Heart left ventricle (tissue), 16 donors: ENCODE data around the gene VAT1L. TPM values are rescaled to one million over a fixed set of nuclear protein-coding genes. Genes with fewer than 3 reads are reported as not detected.

Experiments used
- ATAC-seq, 4 donors: fragments of 200-7000 bp; cut with Tn5 transposase; one replicate each; pipeline ENCODE4 v1.9.1; 2020 to 2022; ENCODE audit warnings: moderate library complexity in 4 of 4, mild to moderate bottlenecking in 3 of 4, moderate number of reproducible peaks in 1 of 4
- DNase-seq, 5 donors: peaks; one replicate each; pipeline ENCODE4 v3.0.0-alpha.2; 2020
- H3K27ac ChIP-seq, 12 donors: fragments of 200-600 bp; sonication (generic) in 4 of 12; one replicate each; pipeline versions ENCODE4 v1.5.0 to v1.8.0; 2016 to 2022; ENCODE audit warnings: mild to moderate bottlenecking in 2 of 12
- H3K27me3 ChIP-seq, 9 donors: fragments of 200-600 bp; sonication (generic) in 2 of 9; one replicate each; pipeline versions ENCODE4 v1.5.1 to v1.8.0; 2016 to 2022; ENCODE audit warnings: mild to moderate bottlenecking in 3 of 9
- H3K36me3 ChIP-seq, 9 donors: fragments of 200-600 bp; sonication (generic) in 2 of 9; one replicate each; pipeline versions ENCODE4 v1.5.0 to v1.8.0; 2018 to 2022; ENCODE audit warnings: mild to moderate bottlenecking in 2 of 9
- H3K4me1 ChIP-seq, 12 donors: fragments of 200-600 bp; sonication (generic) in 4 of 12; one replicate each; pipeline versions ENCODE4 v1.5.0 to v1.8.0; 2016 to 2022; ENCODE audit warnings: mild to moderate bottlenecking in 3 of 12
- H3K4me3 ChIP-seq, 12 donors: fragments of 200-600 bp; sonication (generic) in 4 of 12; one replicate each; pipeline versions ENCODE4 v1.5.0 to v1.8.0; 2017 to 2022; ENCODE audit warnings: mild to moderate bottlenecking in 9 of 12, moderate library complexity in 4 of 12
- H3K9me3 ChIP-seq, 12 donors: fragments of 200-600 bp; sonication (generic) in 4 of 12; one replicate each; pipeline versions ENCODE4 v1.5.0 to v1.8.0; 2016 to 2022; ENCODE audit warnings: mild to moderate bottlenecking in 1 of 12
- POLR2A ChIP-seq, 2 donors: fragments of 450-650 bp; IDR thresholded peaks; one replicate each; pipeline ENCODE4 v1.6.1; 2017; ENCODE audit warnings: antibody characterized with exemption in 2 of 2, mild to moderate bottlenecking in 2 of 2, moderate library complexity in 2 of 2
- whole genome bisulfite sequencing, 4 donors: extraction: QIAGEN DNeasy Blood & Tissue Kit in 2 of 4; methylation state at CpG; one replicate each; pipeline versions ENCODE4 v1.1.5 to v1.1.7; 2013 to 2018; 5-methylcytosine and 5-hydroxymethylcytosine counted together
- intact Hi-C, 10 donors: fragments of 100-400 bp; cut with DNase I; formaldehyde crosslinking; loops; one replicate each; pipeline versions ENCODE4 v1.11.1 to v1.14.2; 2022
- polyA plus RNA-seq, 2 donors: library from polyadenylated mRNA; stranded (reverse); fragments of 200-250 nt; gene quantifications; one replicate each; pipeline ENCODE4 v1.2.3, GENCODE V29; 2013
- total RNA-seq, 9 donors: library from RNA; depleted of rRNA in 2 of 9; stranded (reverse); fragments of >200 nt in 2 of 9; fragmentation: NEBNext Ultra II Directional in 3 of 9; extraction: Animal tissue kit (Norgen Biotek cat#: 25700) in 3 of 9; gene quantifications; one replicate each; pipeline versions ENCODE4 v1.1.0 to v1.2.4, GENCODE V29; 2016 to 2023
- TF ChIP-seq, protein P1 (sequence below), 12 donors: fragments of 200-600 bp; sonication (generic) in 4 of 12; IDR thresholded peaks; one replicate each; pipeline versions ENCODE4 v1.5.0 to v1.8.0; 2018 to 2022; ENCODE audit warnings: antibody characterized with exemption in 12 of 12, mild to moderate bottlenecking in 5 of 12
- donor health status: ischemic (EF 13 %, LVEDD 7.1; RV severe dilation, severe dysfunction).
- donor health status: healthy with polysubstance abuse.
- donor health status: DM: no; HTN: yes; CAD: no.
- donor health status: DM: no; HTN: no; CAD: no.
- donor health status: ischemic (EF 25% LVEDD 6.9; RV normal size, moderate dysfunction).
- donor health status: ischemic (EF 25% LVEDD 5.7; RV mildly dilated, moderate dysfunction).
- donor health status: healthy.
- donor health status: DM: yes; HTN: yes; CAD: no.
- donor health status: ischemic (EF 35%, LVEDD 5.7; RV mildly dilated, moderate dysfunction).
- donor health status: nonischemic (EF 11% LVEDD 7.7; RV severe dilation, severe dysfunction).
- donor health status: DM: yes; HTN: yes; CAD: no.
- donor health status: PGD.
- donor health status: ischemic (EF 29% LVEDD 5.4; RV normal size, mild dysfunction).
- donor health status: nonischemic (EF 23%, LVEDD 6.1; RV moderate dilation, normal function).

The VAT1L gene
- total and polyA plus RNA-seq, 11 donors: 0.32 to 57.5 (median 11.0) TPM

DNA sequence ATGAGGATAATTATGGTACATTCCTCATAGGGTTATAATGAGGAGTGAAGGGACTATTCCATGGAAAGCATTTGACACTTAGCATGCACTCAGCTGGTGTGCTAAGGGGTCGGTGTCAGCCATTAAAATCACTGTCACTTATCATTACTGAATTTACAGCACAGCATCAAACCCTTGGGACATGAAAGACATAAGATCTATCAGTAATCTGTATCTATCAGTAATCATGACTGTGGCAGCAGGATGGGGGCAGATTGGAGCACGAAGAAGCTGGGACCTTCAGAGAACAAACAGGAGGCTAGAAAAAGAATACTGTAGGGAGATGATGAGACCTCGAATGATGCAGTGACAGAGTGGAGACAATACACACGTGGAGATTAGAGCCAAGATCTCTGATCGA lies 160.5 kb downstream of the VAT1L start:
- H3K4me3 ChIP-seq: no peak overlapping the region
- 47 to 63% (median 49%) methylated on average over 5 of the region's 5 CpGs for WGBS, 4 donors
- H3K27me3 ChIP-seq: peaks cover 0 to 7% (median 0%) of the 10 kb centered on the region in 9 donors
- DNase-seq (no peak), ATAC-seq (no peak)
- peaks cover 0 to 9% (median 0%) of the 10 kb centered on the region in 12 donors for H3K4me1 ChIP-seq
- no peaks in the 10 kb centered on the region for H3K36me3 ChIP-seq
- no peaks in the 10 kb centered on the region for H3K9me3 ChIP-seq
- H3K27ac ChIP-seq: peak overlapping the region in 1 of 12 donors; percentile 63
- intact Hi-C loops: no loop called here
- TF ChIP-seq POLR2A (IDR thresholded peaks at IDR 0.05): no peak
- TF ChIP-seq, protein P1, sequence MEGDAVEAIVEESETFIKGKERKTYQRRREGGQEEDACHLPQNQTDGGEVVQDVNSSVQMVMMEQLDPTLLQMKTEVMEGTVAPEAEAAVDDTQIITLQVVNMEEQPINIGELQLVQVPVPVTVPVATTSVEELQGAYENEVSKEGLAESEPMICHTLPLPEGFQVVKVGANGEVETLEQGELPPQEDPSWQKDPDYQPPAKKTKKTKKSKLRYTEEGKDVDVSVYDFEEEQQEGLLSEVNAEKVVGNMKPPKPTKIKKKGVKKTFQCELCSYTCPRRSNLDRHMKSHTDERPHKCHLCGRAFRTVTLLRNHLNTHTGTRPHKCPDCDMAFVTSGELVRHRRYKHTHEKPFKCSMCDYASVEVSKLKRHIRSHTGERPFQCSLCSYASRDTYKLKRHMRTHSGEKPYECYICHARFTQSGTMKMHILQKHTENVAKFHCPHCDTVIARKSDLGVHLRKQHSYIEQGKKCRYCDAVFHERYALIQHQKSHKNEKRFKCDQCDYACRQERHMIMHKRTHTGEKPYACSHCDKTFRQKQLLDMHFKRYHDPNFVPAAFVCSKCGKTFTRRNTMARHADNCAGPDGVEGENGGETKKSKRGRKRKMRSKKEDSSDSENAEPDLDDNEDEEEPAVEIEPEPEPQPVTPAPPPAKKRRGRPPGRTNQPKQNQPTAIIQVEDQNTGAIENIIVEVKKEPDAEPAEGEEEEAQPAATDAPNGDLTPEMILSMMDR (IDR thresholded peaks at IDR 0.05): no peak

DNA sequence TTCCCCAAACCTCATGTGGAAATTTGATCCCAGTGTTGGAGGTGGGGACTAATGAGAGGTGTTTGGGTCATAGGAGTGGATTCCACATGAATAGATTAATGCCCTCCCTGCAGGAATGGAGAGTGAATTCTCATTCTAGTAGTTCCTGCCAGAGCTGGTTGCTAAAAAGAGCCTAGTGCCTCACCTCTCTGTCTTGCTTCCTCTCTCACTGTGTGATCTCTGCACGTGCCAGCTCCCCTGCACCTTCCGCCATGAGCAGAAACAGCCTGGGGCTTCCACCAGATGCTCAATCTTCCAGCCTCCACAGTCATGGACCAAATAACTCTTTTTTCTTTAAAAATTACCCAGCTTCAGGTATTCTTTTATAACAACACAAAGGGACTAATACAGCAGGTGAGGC lies 161.1 kb downstream of the VAT1L start:
- peak; percentile 47 to 91 (median 82) for ATAC-seq
- no peaks in the 10 kb centered on the region for H3K9me3 ChIP-seq

DNA sequence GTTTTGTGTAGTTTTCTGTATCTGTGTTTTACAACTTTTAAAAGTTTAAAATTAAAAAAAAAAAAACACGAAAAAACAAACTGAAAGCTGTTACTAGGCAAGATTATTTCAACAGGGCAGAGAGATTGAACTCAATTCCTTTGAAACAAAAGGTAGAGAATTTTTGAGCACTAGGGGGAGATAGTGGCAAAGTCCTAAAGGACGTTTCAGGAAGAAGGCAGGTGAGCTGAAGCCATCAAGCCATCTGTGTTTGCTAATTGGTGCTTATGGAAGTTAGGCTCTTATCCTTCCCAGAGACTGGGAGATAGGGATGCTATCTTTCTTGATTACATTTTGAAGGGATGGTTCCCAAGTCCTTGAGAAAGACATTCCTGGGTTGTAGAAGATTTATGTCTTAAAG lies 163.4 kb downstream of the VAT1L start:
- TF ChIP-seq, protein P1 (IDR thresholded peaks at IDR 0.05): peak in 5 of 12 donors; percentile 20 to 42 (median 34)
- TF ChIP-seq POLR2A (IDR thresholded peaks at IDR 0.05): no peak
- intact Hi-C loops: loop anchor here in 1 of 10 donors (5.0 kb wide), 2 partner anchors 94 to 159 kb away; no protein-coding TSS in a partner anchor

More for the DNA sequence above, 161.1 kb downstream of the VAT1L start:
- TF ChIP-seq, protein P1 (IDR thresholded peaks at IDR 0.05): no peak
- TF ChIP-seq POLR2A (IDR thresholded peaks at IDR 0.05): no peak
- intact Hi-C loops: no loop called here
- DNase-seq: peak in 2 of 5 donors; percentile 35
- 31 to 52% (median 46%) methylated on average over 2 of the region's 2 CpGs for WGBS, 4 donors
- peak overlapping the region in 4 of 12 donors; percentile 30 to 63 (median 48) for H3K27ac ChIP-seq
- H3K27me3 ChIP-seq: peaks cover 0 to 7% (median 0%) of the 10 kb centered on the region in 9 donors
- no peak overlapping the region for H3K4me3 ChIP-seq
- H3K36me3 ChIP-seq: no peaks in the 10 kb centered on the region
- H3K4me1 ChIP-seq: peaks cover 0 to 9% (median 0%) of the 10 kb centered on the region in 12 donors

DNA sequence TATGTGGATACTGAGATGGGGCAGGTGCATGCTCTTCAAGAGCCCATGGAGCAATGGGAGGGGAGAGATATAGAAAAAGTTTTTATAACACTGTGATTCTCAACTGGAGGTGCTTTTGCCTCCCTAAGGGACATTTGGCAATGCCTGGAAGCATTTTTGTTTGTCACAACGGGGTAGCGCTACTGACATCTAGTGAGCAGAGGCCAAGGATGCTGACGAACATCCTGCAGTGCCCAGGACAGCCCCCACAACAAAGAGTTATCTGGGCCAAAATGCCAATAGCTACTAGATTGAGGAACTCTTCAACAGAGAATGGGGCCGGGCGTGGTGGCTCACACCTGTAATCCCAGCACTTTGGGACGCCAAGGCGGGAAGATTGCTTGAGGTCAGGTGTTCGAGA lies 166.8 kb downstream of the VAT1L start:
- Histone ChIP-seq H3K9me3 (no peaks in the 10 kb centered on the region), H3K36me3 (no peaks in the 10 kb centered on the region), H3K4me1 (no peaks in the 10 kb centered on the region), H3K4me3 (no peak overlapping the region), H3K27me3 (no peaks in the 10 kb centered on the region), H3K27ac (no peak overlapping the region)
- ATAC-seq (peak in 2 of 4 donors; percentile 21 to 60), DNase-seq (no peak)
- TF ChIP-seq, protein P1 (IDR thresholded peaks at IDR 0.05): no peak
- no peak for TF ChIP-seq POLR2A (IDR thresholded peaks at IDR 0.05)
- intact Hi-C loops: loop anchor here in 1 of 10 donors (5.0 kb wide), 1 partner anchor 93 kb away; no protein-coding TSS in a partner anchor
- 74 to 83% (median 78%) methylated on average over 8 of the region's 8 CpGs for WGBS, 4 donors

More for the DNA sequence above, 163.4 kb downstream of the VAT1L start:
- no peak overlapping the region for H3K4me3 ChIP-seq
- H3K27me3 ChIP-seq: peaks cover 0 to 7% (median 0%) of the 10 kb centered on the region in 9 donors
- WGBS, 4 donors: 30 to 42% (median 33%) methylated on average over 2 of the region's 2 CpGs
- H3K36me3 ChIP-seq: no peaks in the 10 kb centered on the region
- H3K27ac ChIP-seq: no peak overlapping the region
- DNase-seq (no peak), ATAC-seq (no peak)
- H3K4me1 ChIP-seq: peaks cover 0 to 9% (median 0%) of the 10 kb centered on the region in 12 donors
- no peaks in the 10 kb centered on the region for H3K9me3 ChIP-seq
